Jurkat, Clone E6-1 (cell line): ENCODE data around the gene TDRD6. TPM values are rescaled to one million over a fixed set of nuclear protein-coding genes. Genes with fewer than 3 reads are reported as not detected.
A peak's percentile ranks its signal among the peaks of the same experiment; 100 is the strongest.
"Not testable (repeated sequence)": the region's sequence is repeated elsewhere in the genome, so short reads cannot be mapped to it uniquely, and the experiment has no call there.

Experiments used
- DNase-seq: peaks from one replicate; pipeline ENCODE4 v3.0.0-alpha.2; 2011; ENCODE audit warnings: low read depth, low spot score
- H3K4me3 ChIP-seq: 2 replicates; pipeline ENCODE4 v1.5.1; 2011; ENCODE audit warnings: mild to moderate bottlenecking, low read length, control low read depth, moderate library complexity
- polyA plus RNA-seq: library from polyadenylated mRNA; unstranded; fragments of >200 nt; gene quantifications from one replicate; pipeline ENCODE4 v1.2.1, GENCODE V29; 2012; ENCODE audit warnings: missing spikeins; ENCODE audit not compliant: insufficient read length, insufficient read depth

Gene TDRD6
- not detected for polyA plus RNA-seq

- H3K4me3 ChIP-seq = no peak within 1 kb of the TSS
- no peak for DNase-seq
Measured at GRCh38 chr6:46687619-46688097, at the start of gene TDRD6. Gene TDRD6 (plus strand): TSS chr6:46687885. CDS start chr6:46688129, 244 bp downstream.

GRCh38 chr6:46637933-46638332, 49.8 kb upstream of the TDRD6 start:
- DNase-seq = no peak
- H3K4me3 ChIP-seq = no peak overlapping the region

GRCh38 chr6:46638650-46639049, 49.0 kb upstream of the TDRD6 start:
- DNase-seq = no peak
- H3K4me3 ChIP-seq = no peak overlapping the region

- no peak overlapping the region for H3K4me3 ChIP-seq
- DNase-seq = no peak
Measured at GRCh38 chr6:46642928-46643751, 44.5 kb upstream of the TDRD6 start.

- no peak for DNase-seq
- no peak overlapping the region for H3K4me3 ChIP-seq
Measured at GRCh38 chr6:46645265-46645664, 42.4 kb upstream of the TDRD6 start.

GRCh38 chr6:46648108-46648507, 39.6 kb upstream of the TDRD6 start:
- not testable (repeated sequence) for DNase-seq, H3K4me3 ChIP-seq

GRCh38 chr6:46648869-46649492, 38.7 kb upstream of the TDRD6 start:
- no peak for DNase-seq
- no peak overlapping the region for H3K4me3 ChIP-seq

- H3K4me3 ChIP-seq = no peak overlapping the region
- no peak for DNase-seq
Measured at GRCh38 chr6:46651006-46651405, 36.7 kb upstream of the TDRD6 start.

GRCh38 chr6:46651816-46652215, 35.9 kb upstream of the TDRD6 start:
- H3K4me3 ChIP-seq = no peak overlapping the region
- no peak for DNase-seq

- peak overlapping the region; percentile 65 for H3K4me3 ChIP-seq
- no peak for DNase-seq
Measured at GRCh38 chr6:46652232-46652602, 35.5 kb upstream of the TDRD6 start.

GRCh38 chr6:46652603-46653438, 34.9 kb upstream of the TDRD6 start, which contains the start of the genes CYP39A1 and SLC25A27:
Gene CYP39A1 (minus strand): TSS chr6:46652818. CDS start chr6:46652582, 236 bp downstream.
Gene SLC25A27 (plus strand): TSS chr6:46652975. CDS start chr6:46653193, 218 bp downstream.
- H3K4me3 ChIP-seq = peak within 1 kb of the TSS; percentile 65
- DNase-seq = peak; percentile 61

GRCh38 chr6:46653439-46654195, 34.1 kb upstream of the TDRD6 start:
- peak overlapping the region; percentile 65 for H3K4me3 ChIP-seq
- DNase-seq = no peak

- DNase-seq = peak; percentile 24
Measured at GRCh38 chr6:46655803-46656202, 31.9 kb upstream of the TDRD6 start.

GRCh38 chr6:46657642-46658041, 30.0 kb upstream of the TDRD6 start:
- DNase-seq = no peak

More at GRCh38 chr6:46655803-46656202, 31.9 kb upstream of the TDRD6 start:
- H3K4me3 ChIP-seq = no peak overlapping the region

GRCh38 chr6:46661483-46661882, 26.2 kb upstream of the TDRD6 start:
- DNase-seq = no peak
- H3K4me3 ChIP-seq = no peak overlapping the region

More at GRCh38 chr6:46657642-46658041, 30.0 kb upstream of the TDRD6 start:
- H3K4me3 ChIP-seq = no peak overlapping the region

GRCh38 chr6:46667377-46667776, 20.3 kb upstream of the TDRD6 start:
- no peak overlapping the region for H3K4me3 ChIP-seq
- no peak for DNase-seq

- no peak for DNase-seq
- no peak overlapping the region for H3K4me3 ChIP-seq
Measured at GRCh38 chr6:46674410-46674809, 13.3 kb upstream of the TDRD6 start.

- no peak overlapping the region for H3K4me3 ChIP-seq
- no peak for DNase-seq
Measured at GRCh38 chr6:46676604-46677313, 10.9 kb upstream of the TDRD6 start.
